ENCODE data around the gene CHTOP.

- no peak for TF ChIP-seq GATA2 (IDR thresholded peaks at IDR 0.05; ENCODE audit: low read depth, low read length)
- TF ChIP-seq GATA3 (IDR thresholded peaks at IDR 0.05; ENCODE audit: low read depth, low read length) = no peak
These were observed 21.6 kb upstream of the CHTOP start for GRCh38 chr1:153612111-153612754.
